G401.6 (cell line): ENCODE data around the gene AKT2.

Experiments used
- FAIRE-seq: peaks from 2 replicates; lab custom pipeline; 2012; peaks lifted over from hg19 to GRCh38; lab: Jason Lieb, UNC

AKT2 gene

DNA sequence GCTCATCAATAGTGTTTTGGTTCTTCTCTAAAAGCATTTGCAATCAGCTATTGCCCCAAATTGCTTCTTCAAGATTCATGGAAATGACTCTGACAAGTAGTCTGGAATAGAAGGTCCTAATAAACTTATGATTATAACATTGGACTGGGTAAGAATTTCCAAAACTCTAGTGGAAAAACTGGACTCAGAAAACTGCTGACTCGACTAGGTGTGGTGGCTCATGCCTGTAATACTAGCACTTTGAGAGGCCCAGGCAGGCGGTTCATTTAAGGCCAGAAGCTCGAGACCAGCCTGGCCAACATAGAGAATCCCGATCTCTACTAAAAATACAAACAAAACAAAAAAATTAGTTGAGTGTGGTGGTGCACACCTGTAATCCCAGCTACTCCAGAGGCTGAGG is 15.5 kb upstream of the AKT2 start:
- FAIRE-seq, result no peak

GRCh38 chr19:40298026-40298425 is 12.9 kb upstream of the AKT2 start:
- FAIRE-seq, result no peak

DNA sequence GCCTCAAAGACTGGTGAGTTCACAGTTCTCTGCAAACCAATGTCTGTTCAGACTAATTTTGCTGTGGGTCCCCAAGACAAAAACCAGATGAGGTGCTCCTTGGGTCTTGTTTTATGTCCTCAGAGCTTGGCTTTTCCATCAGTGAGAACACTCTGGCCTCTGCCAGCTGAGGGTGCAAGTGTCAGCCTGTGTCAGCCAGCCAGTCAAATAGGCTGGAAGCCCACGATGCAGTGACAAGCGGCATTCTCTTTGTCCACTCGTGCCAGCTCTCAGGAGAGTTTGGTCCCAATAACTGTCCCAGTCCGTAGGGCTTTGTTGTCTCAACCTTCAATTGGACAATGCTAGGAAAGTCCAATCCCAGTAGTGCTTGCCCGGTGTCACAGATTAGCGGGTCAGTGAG is 9.4 kb upstream of the AKT2 start:
- no peak for FAIRE-seq

GRCh38 chr19:40286971-40287421 is 1.9 kb upstream of the AKT2 start:
- FAIRE-seq, result no peak

GRCh38 chr19:40286235-40286970 is 1.3 kb upstream of the AKT2 start:
- FAIRE-seq, result no peak

- peak; percentile 99 for FAIRE-seq
These were observed 449 bp upstream of the AKT2 start for GRCh38 chr19:40285353-40286234.

GRCh38 chr19:40284251-40284500 is 969 bp downstream of the AKT2 start:
- no peak for FAIRE-seq

DNA sequence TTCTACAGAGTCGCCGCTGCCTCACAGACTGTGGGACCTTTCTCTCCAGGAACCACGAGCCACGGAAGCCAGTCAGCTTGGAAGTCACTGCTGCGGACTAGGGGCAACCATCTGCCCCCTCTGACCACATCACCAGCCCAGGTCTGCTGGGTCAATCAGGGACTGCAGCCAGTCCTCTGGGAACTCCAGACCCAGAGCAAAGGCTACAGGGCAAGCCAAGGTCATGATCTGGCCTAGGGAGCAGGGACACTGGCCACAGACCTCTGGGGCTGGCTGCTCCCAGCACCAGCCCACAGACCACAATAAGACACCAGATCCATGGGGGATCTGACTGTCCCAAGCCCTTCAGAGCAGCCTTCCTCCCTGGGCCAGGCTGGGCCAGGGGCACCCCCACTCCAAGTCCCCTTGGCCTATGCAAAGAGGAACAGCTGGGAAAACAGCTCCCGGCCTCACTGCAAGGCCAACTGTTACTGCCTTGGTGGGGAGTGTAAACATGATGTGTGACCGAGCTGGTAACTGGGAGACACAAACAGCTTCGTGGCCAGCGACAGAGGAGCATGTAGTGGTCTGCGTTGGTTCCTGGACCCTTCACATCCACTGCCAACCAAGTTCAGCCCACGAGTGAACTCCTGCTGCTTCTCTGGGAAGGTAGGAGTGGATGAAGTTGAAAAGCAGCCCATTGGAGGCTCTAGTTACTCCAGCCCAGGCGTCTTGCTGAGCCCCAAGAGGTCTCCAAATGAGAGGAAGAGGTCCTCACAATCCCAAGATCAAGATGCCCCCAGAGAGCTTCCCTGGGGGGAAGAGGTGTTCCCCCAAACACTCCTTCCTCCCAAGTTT is 1.5 kb downstream of the AKT2 start:
- FAIRE-seq, result no peak

GRCh38 chr19:40282920-40283319 is 2.2 kb downstream of the AKT2 start:
- no peak for FAIRE-seq

GRCh38 chr19:40282209-40282580 is 3.0 kb downstream of the AKT2 start:
- no peak for FAIRE-seq

GRCh38 chr19:40281381-40282208 is 3.5 kb downstream of the AKT2 start:
- no peak for FAIRE-seq

DNA sequence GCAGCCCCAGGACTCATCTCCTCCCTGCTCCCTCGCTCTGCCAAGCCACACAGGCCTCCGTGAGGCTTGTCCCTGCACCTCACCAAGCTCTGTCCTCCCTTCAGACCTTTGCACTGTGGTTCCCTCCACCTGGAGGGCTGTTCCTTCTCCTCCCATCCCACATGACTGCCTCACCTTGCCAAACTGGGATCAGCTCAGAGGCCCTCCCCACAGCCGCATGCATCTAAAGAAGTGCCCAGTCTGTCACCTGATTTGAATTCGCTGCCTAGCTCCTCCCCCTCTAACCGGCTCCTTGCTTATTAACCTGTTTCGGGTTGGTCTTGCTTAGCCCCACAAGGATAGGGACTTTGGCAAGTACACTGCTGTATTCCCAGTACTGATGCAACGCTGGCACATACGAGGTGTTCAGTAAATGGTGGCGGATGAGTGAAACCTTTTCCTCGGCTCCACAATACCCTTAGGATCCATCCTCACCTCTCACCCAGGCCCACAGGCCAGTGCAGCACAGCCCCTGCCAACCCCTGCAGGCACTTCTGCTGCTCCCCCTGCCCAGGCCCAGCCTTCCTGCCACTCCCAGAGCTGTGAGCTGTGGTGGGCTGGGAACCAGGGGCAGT is 4.4 kb downstream of the AKT2 start:
- no peak for FAIRE-seq

DNA sequence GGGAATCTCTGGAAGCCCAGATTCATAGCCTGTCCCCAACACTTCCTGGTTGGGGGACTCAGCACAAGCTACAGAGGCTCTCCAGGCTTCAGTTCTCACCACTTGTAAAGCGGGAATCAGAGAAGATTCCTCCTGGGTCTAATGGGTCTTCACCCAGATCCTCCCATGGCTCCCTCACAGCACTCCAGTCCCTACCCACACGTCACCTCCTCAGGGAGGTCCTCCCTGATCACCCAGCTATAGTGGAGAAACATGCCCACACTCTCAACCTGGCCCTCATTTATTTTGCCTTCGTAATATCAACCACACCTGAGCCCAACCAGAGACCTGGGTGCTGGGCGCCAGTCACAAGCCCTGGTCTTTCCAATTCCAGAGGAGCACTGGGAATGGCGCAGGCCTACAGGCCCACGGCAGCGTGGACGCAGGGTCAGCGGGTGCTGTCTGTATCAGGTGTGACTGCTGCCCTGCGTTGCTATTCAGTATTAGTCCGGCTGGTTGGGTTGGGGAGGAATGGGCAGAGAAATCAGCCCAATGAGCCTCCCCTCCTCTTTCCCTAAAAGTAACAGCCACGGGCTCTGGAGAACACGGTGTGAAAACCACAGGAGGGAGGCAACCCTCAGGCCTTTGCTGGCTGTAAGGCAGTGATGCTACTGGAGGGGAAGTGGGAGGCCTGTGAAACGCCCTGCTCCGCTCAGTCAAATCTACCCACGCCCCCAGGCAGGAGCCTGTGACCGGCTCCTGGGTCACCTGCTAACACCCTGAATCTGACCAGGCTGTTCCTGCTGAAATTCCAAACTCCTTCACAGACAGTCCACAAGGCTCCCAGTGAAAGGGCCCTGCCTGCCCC is 5.2 kb downstream of the AKT2 start:
- no peak for FAIRE-seq

DNA sequence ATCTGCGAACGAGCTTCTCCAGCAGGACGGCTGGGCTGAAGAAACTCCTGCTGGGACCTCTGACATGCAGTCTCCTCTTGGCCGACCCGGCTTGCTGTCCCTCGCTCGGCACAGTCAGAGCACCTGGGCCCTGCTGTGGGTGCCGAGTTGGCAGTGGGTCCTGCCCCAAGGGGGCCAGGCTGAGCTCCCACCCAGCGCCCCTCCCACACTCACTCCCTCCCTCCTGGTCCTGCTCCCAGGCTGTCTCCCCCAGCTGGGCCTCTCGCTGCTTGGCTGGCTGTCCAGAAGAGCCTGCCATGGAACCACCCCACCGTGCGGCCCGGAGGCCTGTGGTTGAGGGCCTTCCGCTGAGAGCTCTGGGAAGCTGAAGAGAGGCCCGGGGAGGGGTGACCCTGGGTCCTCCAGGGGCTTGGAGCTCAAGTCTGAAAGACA is 6.0 kb downstream of the AKT2 start:
- no peak for FAIRE-seq

DNA sequence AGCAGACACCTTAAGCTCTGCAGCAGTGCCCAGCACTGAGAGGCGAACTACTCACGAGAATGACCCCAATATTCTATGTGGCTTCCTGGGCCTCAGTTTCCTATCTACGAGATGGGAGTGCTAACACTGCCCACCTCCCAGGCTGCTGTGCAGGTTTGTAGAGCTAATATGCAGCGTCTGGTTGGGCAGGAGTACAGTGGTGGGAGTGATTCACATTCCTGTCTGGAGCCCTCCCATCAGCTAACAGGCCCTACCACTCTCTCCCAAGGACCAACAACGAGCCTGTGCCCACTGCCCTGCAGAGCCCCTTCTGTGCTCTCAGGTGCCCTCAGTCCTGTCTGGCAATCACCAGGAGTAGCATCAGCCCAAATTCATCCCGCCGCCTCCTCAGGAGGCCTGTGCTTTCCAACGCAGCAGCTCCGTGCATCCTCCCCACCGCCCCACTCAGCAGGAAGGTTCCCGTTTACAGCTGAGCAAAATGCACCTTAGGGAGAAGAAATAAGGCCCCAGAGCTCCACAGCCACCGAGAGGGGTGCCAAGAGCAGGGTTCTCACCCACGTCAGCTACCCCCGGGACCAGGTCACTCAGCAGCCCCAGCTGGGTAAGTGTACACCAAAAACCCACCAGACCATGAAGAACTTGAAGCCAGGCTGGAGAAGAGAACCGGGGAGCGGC is 6.6 kb downstream of the AKT2 start:
- no peak for FAIRE-seq

DNA sequence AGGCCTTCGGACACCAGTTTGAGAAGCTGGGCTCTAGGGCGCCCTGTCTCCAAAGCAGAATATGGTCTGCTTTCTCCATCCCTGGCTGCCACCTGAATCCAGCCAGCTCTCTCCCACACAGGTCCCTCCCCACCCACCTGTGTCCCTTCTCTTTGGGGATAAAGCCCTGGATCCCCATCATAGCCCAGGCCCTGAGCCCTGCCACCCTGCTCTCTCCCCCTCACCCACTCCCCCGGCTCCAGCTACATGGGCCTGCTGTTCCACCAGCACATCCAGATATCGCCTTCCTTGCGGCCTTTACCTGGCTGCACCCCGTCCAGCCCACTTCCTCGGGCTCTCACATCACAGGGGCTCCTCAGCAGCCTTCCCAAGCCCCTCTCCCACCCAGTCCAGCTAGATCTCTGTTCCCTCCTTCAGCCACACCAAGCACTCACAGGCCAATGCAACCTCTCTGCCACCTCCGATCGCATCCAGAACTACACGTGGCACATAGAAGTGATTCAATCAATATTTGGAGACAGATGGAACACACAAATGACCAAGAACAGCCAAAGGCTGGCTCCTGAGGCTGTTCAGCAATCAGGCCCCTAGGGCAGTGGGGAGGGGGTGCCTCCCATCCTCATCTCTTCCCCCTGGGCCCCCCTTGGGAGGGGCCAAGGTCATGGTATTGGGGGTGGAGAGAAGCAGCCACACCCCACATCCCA is 7.6 kb downstream of the AKT2 start:
- FAIRE-seq, result no peak

DNA sequence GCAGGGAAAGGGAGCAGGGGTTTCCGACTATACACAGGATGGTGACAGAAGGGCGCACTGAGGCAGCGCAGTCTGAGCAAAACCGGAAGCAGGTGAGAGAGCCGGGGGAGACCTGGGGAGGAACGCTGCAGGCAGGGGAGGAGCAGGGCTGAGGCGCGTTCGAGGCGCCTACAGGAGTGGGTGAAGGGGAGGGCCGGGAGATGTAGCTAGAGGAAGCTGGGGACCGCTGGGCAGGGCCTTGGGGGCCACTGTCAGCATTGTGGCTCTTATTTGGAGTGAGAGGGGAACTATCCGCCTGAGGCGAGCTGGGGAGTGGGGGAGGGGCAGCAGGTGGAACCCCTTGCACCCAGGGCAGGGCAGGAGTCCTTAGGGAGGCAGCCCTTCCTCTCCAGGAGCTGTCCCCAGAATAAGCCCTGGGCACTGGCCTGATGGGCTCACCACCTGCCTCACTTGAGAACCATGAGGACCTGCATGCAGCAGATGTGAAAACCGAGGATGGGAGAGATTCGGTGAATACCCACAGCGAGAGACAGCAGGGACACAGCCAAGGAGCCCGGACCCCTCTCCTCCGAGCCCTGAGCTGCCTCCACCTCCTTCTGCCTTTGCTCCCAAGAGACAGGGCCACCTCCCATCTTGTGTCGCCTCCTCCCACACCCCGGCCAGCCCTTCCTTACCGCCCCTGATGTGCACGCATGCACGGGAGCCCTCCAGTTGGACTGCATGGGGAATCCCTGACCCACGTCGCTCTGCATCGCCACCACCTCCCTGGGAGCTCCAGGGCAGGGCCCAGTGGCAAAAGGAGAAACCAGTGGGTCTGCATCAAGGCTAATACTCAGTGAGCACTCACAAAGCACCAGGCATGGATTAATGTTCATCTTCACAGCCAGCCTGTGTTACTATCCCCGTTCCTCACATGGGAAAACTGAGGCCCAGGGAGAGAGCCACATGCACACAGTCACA is 10.3 kb downstream of the AKT2 start:
- FAIRE-seq, result no peak
